Osteoblast (primary cell): Measurements from ENCODE around the gene ARHGAP6. TPM values are rescaled to one million over a fixed set of nuclear protein-coding genes. Genes with fewer than 3 reads are reported as not detected.

Experiments used
- DNase-seq: peaks from one replicate; pipeline ENCODE4 v3.0.0; 2011; ENCODE audit warnings: low spot score, mixed read lengths; ENCODE audit not compliant: insufficient read length; ENCODE audit errors: missing footprints
- H2AFZ ChIP-seq: 2 replicates; pipeline ENCODE4 v1.6.0; 2011; ENCODE audit warnings: mild to moderate bottlenecking, low read length
- H3K27ac ChIP-seq: 2 replicates; pipeline ENCODE4 v1.5.1; 2011; ENCODE audit warnings: mild to moderate bottlenecking, low read depth, low read length, moderate library complexity
- H3K27me3 ChIP-seq: 2 replicates; pipeline ENCODE4 v1.6.0; 2012; ENCODE audit warnings: mild to moderate bottlenecking, control low read depth, inconsistent platforms, low read length, moderate library complexity; ENCODE audit not compliant: insufficient read depth
- H3K36me3 ChIP-seq: 2 replicates; pipeline ENCODE4 v1.5.1; 2011; ENCODE audit warnings: mild to moderate bottlenecking, low read length, control low read depth, moderate library complexity; ENCODE audit not compliant: insufficient read depth
- H3K4me1 ChIP-seq: 2 replicates; pipeline ENCODE4 v1.5.1; 2011; ENCODE audit warnings: mild to moderate bottlenecking, low read length, control low read depth, moderate library complexity; ENCODE audit not compliant: insufficient read depth
- H3K4me2 ChIP-seq: 2 replicates; pipeline ENCODE4 v1.6.0; 2011; ENCODE audit warnings: mild to moderate bottlenecking, low read length; ENCODE audit not compliant: insufficient read depth
- H3K4me3 ChIP-seq: fragments of 200-600 bp; sonication (generic); 3 replicates; pipeline ENCODE4 v1.5.1; 2012; ENCODE audit warnings: mild to moderate bottlenecking, low read length, inconsistent platforms; ENCODE audit not compliant: insufficient read depth
- H3K79me2 ChIP-seq: 2 replicates; pipeline ENCODE4 v1.6.0; 2012; ENCODE audit warnings: mild to moderate bottlenecking, low read length, control low read depth, inconsistent platforms; ENCODE audit not compliant: insufficient read depth
- H3K9me3 ChIP-seq: 2 replicates; pipeline ENCODE4 v1.5.1; 2011; ENCODE audit warnings: low read depth, low read length, control low read depth
- H4K20me1 ChIP-seq: 2 replicates; pipeline ENCODE4 v1.6.0; 2012; ENCODE audit warnings: mild to moderate bottlenecking, low read length, control low read depth; ENCODE audit not compliant: insufficient read depth
- CTCF ChIP-seq: IDR thresholded peaks from 2 replicates; pipeline ENCODE4 v1.5.1; 2011; ENCODE audit warnings: mild to moderate bottlenecking, low read depth, low read length, moderate library complexity; ENCODE audit errors: extremely low read depth
- total RNA-seq: library from RNA; depleted of rRNA; stranded (reverse); fragments of >200 nt; gene quantifications from 2 replicates; pipeline ENCODE4 v1.2.3, GENCODE V29; 2012

Gene ARHGAP6
- total RNA-seq, 1 donor = 2.2 TPM

DNA sequence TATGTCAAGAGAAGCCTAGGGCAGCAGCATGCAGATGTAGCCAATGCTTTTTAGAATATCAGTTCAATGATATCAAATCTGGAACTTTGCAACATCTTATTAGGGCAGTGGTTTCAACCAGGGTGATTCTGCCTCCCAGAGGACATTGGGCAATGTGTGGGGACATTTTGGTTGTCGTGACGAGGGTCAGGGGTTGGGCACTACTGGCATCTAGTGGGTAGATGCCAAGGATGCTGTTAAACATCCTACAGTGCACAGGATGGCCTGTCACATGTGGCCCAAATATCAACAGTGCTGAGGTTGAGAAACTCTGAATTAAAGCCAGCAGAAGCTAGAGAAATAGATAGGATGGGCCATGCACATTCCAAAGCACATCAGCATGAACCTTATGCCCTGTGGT, 220.2 kb downstream of the ARHGAP6 start:
- peaks cover 9% of the 10 kb centered on the region for H3K4me1 ChIP-seq
- H3K4me2 ChIP-seq = no peak overlapping the region
- no peaks in the 10 kb centered on the region for H3K27me3 ChIP-seq
- H3K9me3 ChIP-seq = no peaks in the 10 kb centered on the region
- DNase-seq = no peak
- no peaks in the 10 kb centered on the region for H3K36me3 ChIP-seq
- H4K20me1 ChIP-seq = no peaks in the 10 kb centered on the region
- no peak overlapping the region for H3K4me3 ChIP-seq
- H3K27ac ChIP-seq = peak overlapping the region; percentile 77
- no peak overlapping the region for H2AFZ ChIP-seq
- H3K79me2 ChIP-seq = no peaks in the 10 kb centered on the region
- no peak for TF ChIP-seq CTCF

GRCh38 chrX:11444052-11444451, 221.7 kb downstream of the ARHGAP6 start:
- Histone ChIP-seq H3K27ac (no peak overlapping the region), H3K36me3 (no peaks in the 10 kb centered on the region), H3K4me3 (no peak overlapping the region), H3K4me1 (peaks cover 9% of the 10 kb centered on the region), H3K27me3 (no peaks in the 10 kb centered on the region), H3K9me3 (no peaks in the 10 kb centered on the region), H3K4me2 (no peak overlapping the region), H2AFZ (no peak overlapping the region), H3K79me2 (no peaks in the 10 kb centered on the region), H4K20me1 (no peaks in the 10 kb centered on the region)
- no peak for DNase-seq
- no peak for TF ChIP-seq CTCF

GRCh38 chrX:11439846-11440245, 225.9 kb downstream of the ARHGAP6 start:
- TF ChIP-seq CTCF = no peak
- Histone ChIP-seq H3K4me1 (peaks cover 24% of the 10 kb centered on the region), H3K27me3 (no peaks in the 10 kb centered on the region), H3K4me2 (no peak overlapping the region), H2AFZ (no peak overlapping the region), H3K79me2 (no peaks in the 10 kb centered on the region), H3K36me3 (no peaks in the 10 kb centered on the region), H3K4me3 (no peak overlapping the region), H3K9me3 (no peaks in the 10 kb centered on the region), H3K27ac (no peak overlapping the region), H4K20me1 (no peaks in the 10 kb centered on the region)
- no peak for DNase-seq

- H2AFZ ChIP-seq = no peak overlapping the region
- TF ChIP-seq CTCF = no peak
- no peak overlapping the region for H3K4me3 ChIP-seq
Observed at GRCh38 chrX:11438767-11439166, 227.0 kb downstream of the ARHGAP6 start.

More at GRCh38 chrX:11438767-11439166, 227.0 kb downstream of the ARHGAP6 start:
- H3K27me3 ChIP-seq = no peaks in the 10 kb centered on the region
- H3K9me3 ChIP-seq = no peaks in the 10 kb centered on the region
- H3K4me2 ChIP-seq = no peak overlapping the region
- peaks cover 26% of the 10 kb centered on the region for H3K4me1 ChIP-seq
- H3K36me3 ChIP-seq = no peaks in the 10 kb centered on the region
- no peaks in the 10 kb centered on the region for H4K20me1 ChIP-seq
- no peaks in the 10 kb centered on the region for H3K79me2 ChIP-seq
- peak overlapping the region; percentile 65 for H3K27ac ChIP-seq
- DNase-seq = no peak
